Astrocyte (in vitro differentiated cells and primary cell): Measurements from ENCODE around the gene ZBED5. TPM values are rescaled to one million over a fixed set of nuclear protein-coding genes. Genes with fewer than 3 reads are reported as not detected.

ENCODE experiments used
- DNase-seq: peaks from one replicate; pipeline ENCODE4 v3.0.0-alpha.2; 2010; ENCODE audit warnings: low read depth
- FAIRE-seq: peaks from 2 replicates; lab custom pipeline; 2011; peaks lifted over from hg19 to GRCh38; lab: Jason Lieb, UNC
- H2AFZ ChIP-seq: 2 replicates; pipeline ENCODE4 v1.6.0; 2012; ENCODE audit warnings: low read depth, low read length, inconsistent platforms
- H3K27ac ChIP-seq: 2 replicates; pipeline ENCODE4 v1.5.1; 2011; ENCODE audit warnings: low read depth, low read length, inconsistent platforms
- H3K27me3 ChIP-seq: 2 replicates; pipeline ENCODE4 v1.6.0; 2011; ENCODE audit warnings: low read length, inconsistent platforms; ENCODE audit not compliant: insufficient read depth
- H3K36me3 ChIP-seq: 2 replicates; pipeline ENCODE4 v1.5.1; 2011; ENCODE audit warnings: low read length, inconsistent platforms; ENCODE audit not compliant: insufficient read depth
- H3K4me1 ChIP-seq: 2 replicates; pipeline ENCODE4 v1.5.1; 2011; ENCODE audit warnings: low read length, inconsistent platforms; ENCODE audit not compliant: insufficient read depth
- H3K4me2 ChIP-seq: 2 replicates; pipeline ENCODE4 v1.6.0; 2012; ENCODE audit warnings: low read length, inconsistent platforms
- H3K4me3 ChIP-seq: 2 replicates; pipeline ENCODE4 v1.5.1; 2011; ENCODE audit warnings: low read depth, mild to moderate bottlenecking, low read length, inconsistent platforms; ENCODE audit not compliant: insufficient read depth
- H3K79me2 ChIP-seq: 2 replicates; pipeline ENCODE4 v1.6.0; 2012; ENCODE audit warnings: mild to moderate bottlenecking, low read length, inconsistent platforms; ENCODE audit not compliant: insufficient read depth
- H3K9ac ChIP-seq: 2 replicates; pipeline ENCODE4 v1.6.0; 2012; ENCODE audit warnings: mild to moderate bottlenecking, low read length, inconsistent platforms
- H3K9me3 ChIP-seq: 2 replicates; pipeline ENCODE4 v1.5.1; 2012; ENCODE audit warnings: low read depth, mild to moderate bottlenecking, low read length, inconsistent platforms; ENCODE audit not compliant: insufficient read depth
- H4K20me1 ChIP-seq: 2 replicates; pipeline ENCODE4 v1.6.0; 2012; ENCODE audit warnings: low read length, inconsistent platforms; ENCODE audit not compliant: insufficient read depth
- H3K27ac Mint-ChIP-seq: one replicate; pipeline ENCODE4 v1.8.0; 2021; ENCODE audit warnings: mild to moderate bottlenecking, mixed read lengths; ENCODE audit not compliant: unreplicated experiment
- H3K27me3 Mint-ChIP-seq: one replicate; pipeline ENCODE4 v1.8.0; 2021; ENCODE audit warnings: low read depth, mixed read lengths; ENCODE audit not compliant: unreplicated experiment
- H3K36me3 Mint-ChIP-seq: one replicate; pipeline ENCODE4 v1.8.0; 2021; ENCODE audit warnings: low read depth, mixed read lengths; ENCODE audit not compliant: unreplicated experiment
- H3K4me1 Mint-ChIP-seq: one replicate; pipeline ENCODE4 v1.8.0; 2021; ENCODE audit warnings: low read depth, mixed read lengths; ENCODE audit not compliant: unreplicated experiment
- H3K4me3 Mint-ChIP-seq: one replicate; pipeline ENCODE4 v1.8.0; 2021; ENCODE audit warnings: mild to moderate bottlenecking, moderate library complexity, mixed read lengths; ENCODE audit not compliant: unreplicated experiment
- H3K9me3 Mint-ChIP-seq: one replicate; pipeline ENCODE4 v1.8.0; 2021; ENCODE audit warnings: mild to moderate bottlenecking, mixed read lengths; ENCODE audit not compliant: unreplicated experiment
- EZH2 ChIP-seq: IDR thresholded peaks from 2 replicates; pipeline ENCODE4 v1.6.1; 2012; ENCODE audit warnings: mild to moderate bottlenecking, low read length, inconsistent platforms; ENCODE audit not compliant: insufficient read depth
- total RNA-seq: library from RNA; stranded (reverse); gene quantifications from 2 replicates; pipeline ENCODE4 v1.2.1, GENCODE V29; 2021
- TF ChIP-seq, protein P1 (sequence below): IDR thresholded peaks from 2 replicates; pipeline ENCODE4 v1.5.1; 2011; ENCODE audit warnings: low read depth, mild to moderate bottlenecking, inconsistent platforms, low read length, moderate library complexity; ENCODE audit not compliant: insufficient read depth

ZBED5 gene
- total RNA-seq, 1 donor from 2014 or later: 32.9 TPM

GRCh38 chr11:10808553-10809372, 49.1 kb downstream of the ZBED5 start, which contains the start of gene EIF4G2:
EIF4G2 (minus strand) TSS chr11:10808926.
- Histone ChIP-seq H3K4me3 (peak within 1 kb of the TSS; percentile 96), H3K27ac (peak within 1 kb of the TSS; percentile 97), H3K36me3 (peaks cover 34% of the 10 kb centered on the region), H3K9ac (peak within 1 kb of the TSS; percentile 99), H3K4me2 (peak within 1 kb of the TSS; percentile 94), H3K79me2 (peaks cover 50% of the 10 kb centered on the region), H4K20me1 (peaks cover 46% of the 10 kb centered on the region), H3K9me3 (no peaks in the 10 kb centered on the region), H3K27me3 (no peaks in the 10 kb centered on the region), H3K4me1 (peaks cover 24% of the 10 kb centered on the region), H2AFZ (peak within 1 kb of the TSS; percentile 74)
- Mint-ChIP-seq H3K27ac (peak within 1 kb of the TSS; percentile 91), H3K27me3 (no peaks in the 10 kb centered on the region), H3K4me3 (peak within 1 kb of the TSS; percentile 97), H3K36me3 (peaks cover 29% of the 10 kb centered on the region), H3K9me3 (no peaks in the 10 kb centered on the region), H3K4me1 (peaks cover 25% of the 10 kb centered on the region)
- FAIRE-seq (peak; percentile 39), DNase-seq (peak; percentile 95)
- no peak for TF ChIP-seq EZH2
- TF ChIP-seq, protein P1, sequence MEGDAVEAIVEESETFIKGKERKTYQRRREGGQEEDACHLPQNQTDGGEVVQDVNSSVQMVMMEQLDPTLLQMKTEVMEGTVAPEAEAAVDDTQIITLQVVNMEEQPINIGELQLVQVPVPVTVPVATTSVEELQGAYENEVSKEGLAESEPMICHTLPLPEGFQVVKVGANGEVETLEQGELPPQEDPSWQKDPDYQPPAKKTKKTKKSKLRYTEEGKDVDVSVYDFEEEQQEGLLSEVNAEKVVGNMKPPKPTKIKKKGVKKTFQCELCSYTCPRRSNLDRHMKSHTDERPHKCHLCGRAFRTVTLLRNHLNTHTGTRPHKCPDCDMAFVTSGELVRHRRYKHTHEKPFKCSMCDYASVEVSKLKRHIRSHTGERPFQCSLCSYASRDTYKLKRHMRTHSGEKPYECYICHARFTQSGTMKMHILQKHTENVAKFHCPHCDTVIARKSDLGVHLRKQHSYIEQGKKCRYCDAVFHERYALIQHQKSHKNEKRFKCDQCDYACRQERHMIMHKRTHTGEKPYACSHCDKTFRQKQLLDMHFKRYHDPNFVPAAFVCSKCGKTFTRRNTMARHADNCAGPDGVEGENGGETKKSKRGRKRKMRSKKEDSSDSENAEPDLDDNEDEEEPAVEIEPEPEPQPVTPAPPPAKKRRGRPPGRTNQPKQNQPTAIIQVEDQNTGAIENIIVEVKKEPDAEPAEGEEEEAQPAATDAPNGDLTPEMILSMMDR: no peak

- peak overlapping the region; percentile 96 for H3K27ac ChIP-seq
- FAIRE-seq: no peak
- peaks cover 55% of the 10 kb centered on the region for H3K79me2 ChIP-seq
- H3K9ac ChIP-seq: peak overlapping the region; percentile 99
- TF ChIP-seq, protein P1: no peak
- TF ChIP-seq EZH2: no peak
- Mint-ChIP-seq H3K27me3 (no peaks in the 10 kb centered on the region), H3K9me3 (no peaks in the 10 kb centered on the region), H3K4me3 (peak overlapping the region; percentile 97), H3K36me3 (peaks cover 34% of the 10 kb centered on the region), H3K27ac (peak overlapping the region; percentile 91), H3K4me1 (peaks cover 30% of the 10 kb centered on the region)
- peaks cover 52% of the 10 kb centered on the region for H4K20me1 ChIP-seq
- H3K27me3 ChIP-seq: no peaks in the 10 kb centered on the region
- no peak for DNase-seq
- no peaks in the 10 kb centered on the region for H3K9me3 ChIP-seq
- peaks cover 24% of the 10 kb centered on the region for H3K4me1 ChIP-seq
- H3K4me2 ChIP-seq: peak overlapping the region; percentile 94
- H2AFZ ChIP-seq: peak overlapping the region; percentile 32
- H3K4me3 ChIP-seq: peak overlapping the region; percentile 96
- H3K36me3 ChIP-seq: peaks cover 40% of the 10 kb centered on the region
Measured at GRCh38 chr11:10808235-10808552, 49.7 kb downstream of the ZBED5 start.
